HS-27A (cell line): Measurements from ENCODE around the gene TSPEAR.

Experiments
- DNase-seq: peaks from one replicate; pipeline ENCODE4 v3.0.0-alpha.2; 2012; ENCODE audit warnings: low read depth, missing footprints

Gene TSPEAR

GRCh38 chr21:44547656-44548331 is 163.6 kb downstream of the TSPEAR start:
- DNase-seq: no peak

- no peak for DNase-seq
Measured at GRCh38 chr21:44544566-44544965, 166.8 kb downstream of the TSPEAR start.

- DNase-seq: no peak
Measured at GRCh38 chr21:44542716-44543115, 168.7 kb downstream of the TSPEAR start.

- DNase-seq: no peak
Measured at GRCh38 chr21:44540741-44541288, 170.6 kb downstream of the TSPEAR start.

GRCh38 chr21:44539991-44540666 is 171.2 kb downstream of the TSPEAR start, which contains the start of gene KRTAP10-1:
TSS of gene KRTAP10-1 (minus strand) at chr21:44540195. CDS start at chr21:44540150, 45 bp downstream.
- no peak for DNase-seq

- DNase-seq: no peak
Measured at GRCh38 chr21:44539046-44539445, 172.3 kb downstream of the TSPEAR start.

GRCh38 chr21:44537930-44538911 is 173.2 kb downstream of the TSPEAR start:
- no peak for DNase-seq

- no peak for DNase-seq
Measured at GRCh38 chr21:44535963-44536362, 175.4 kb downstream of the TSPEAR start.

- no peak for DNase-seq
Measured at GRCh38 chr21:44534688-44535087, 176.7 kb downstream of the TSPEAR start.

GRCh38 chr21:44533891-44534627 is 177.3 kb downstream of the TSPEAR start:
- DNase-seq: no peak

GRCh38 chr21:44533121-44533890 is 178.1 kb downstream of the TSPEAR start:
- DNase-seq: no peak

GRCh38 chr21:44532712-44533111 is 178.7 kb downstream of the TSPEAR start:
- DNase-seq: no peak

GRCh38 chr21:44531606-44532564 is 179.5 kb downstream of the TSPEAR start:
- DNase-seq: no peak

GRCh38 chr21:44530903-44531605 is 180.3 kb downstream of the TSPEAR start:
- DNase-seq: no peak

- DNase-seq: no peak
Measured at GRCh38 chr21:44530221-44530902, 181.0 kb downstream of the TSPEAR start.

- DNase-seq: no peak
Measured at GRCh38 chr21:44529503-44530125, 181.8 kb downstream of the TSPEAR start.

- no peak for DNase-seq
Measured at GRCh38 chr21:44529011-44529421, 182.4 kb downstream of the TSPEAR start.

GRCh38 chr21:44528634-44528995 is 182.8 kb downstream of the TSPEAR start:
- no peak for DNase-seq
